ENCODE data around the gene PHACTR4.
"Not testable (repeated sequence)": the region's sequence is repeated elsewhere in the genome, so short reads cannot be mapped to it uniquely, and the experiment has no call there.

PHACTR4 gene

DNA sequence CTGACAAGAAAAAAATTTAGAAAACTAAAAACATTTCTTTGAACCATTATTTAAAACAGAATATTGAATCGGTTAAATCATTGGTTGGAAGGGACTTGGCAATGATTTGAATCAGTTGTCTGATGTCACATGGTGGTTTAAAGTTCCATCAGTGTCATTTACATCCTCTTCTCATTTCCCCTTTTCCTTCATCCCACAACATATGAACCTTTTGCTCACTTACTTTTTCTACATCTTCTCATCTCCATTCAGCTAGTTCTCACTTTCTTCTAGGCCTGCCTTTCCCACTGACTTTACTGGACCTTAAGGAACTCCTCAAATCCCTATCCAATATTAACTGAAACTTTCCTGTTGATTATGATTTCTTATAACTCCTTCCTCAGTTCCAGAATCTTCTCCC is 58.5 kb downstream of the PHACTR4 start:
- DNase-seq (ENCODE audit: low read depth in 1 of 2, low spot score in 1 of 2): no peak

DNA sequence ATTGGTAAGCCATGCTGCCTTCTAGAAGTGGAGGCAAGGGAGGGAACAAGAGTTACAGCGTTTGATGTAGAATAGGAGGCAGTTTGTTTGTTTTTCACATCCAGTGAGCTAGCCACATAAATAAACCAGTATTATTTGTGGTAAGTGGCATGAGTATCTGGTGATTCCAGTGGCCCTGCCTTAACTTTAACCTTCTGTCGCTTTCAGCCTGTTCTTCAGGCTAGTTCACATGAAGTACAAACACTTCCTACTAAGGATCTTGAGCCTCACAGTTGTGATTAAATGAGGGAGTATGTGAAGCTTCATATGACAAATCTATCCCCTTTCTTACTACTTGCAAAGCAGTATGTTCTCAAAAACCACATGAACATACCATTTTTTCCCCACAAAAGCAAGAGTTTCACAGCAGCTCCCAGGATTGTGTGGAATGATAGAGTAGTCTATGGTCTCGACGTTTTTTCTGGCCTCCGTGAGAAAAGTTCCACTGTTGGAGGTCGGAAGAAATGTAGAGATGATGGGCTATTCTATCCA is 59.5 kb downstream of the PHACTR4 start:
- no peak for DNase-seq (ENCODE audit: low read depth in 1 of 2, low spot score in 1 of 2)

DNA sequence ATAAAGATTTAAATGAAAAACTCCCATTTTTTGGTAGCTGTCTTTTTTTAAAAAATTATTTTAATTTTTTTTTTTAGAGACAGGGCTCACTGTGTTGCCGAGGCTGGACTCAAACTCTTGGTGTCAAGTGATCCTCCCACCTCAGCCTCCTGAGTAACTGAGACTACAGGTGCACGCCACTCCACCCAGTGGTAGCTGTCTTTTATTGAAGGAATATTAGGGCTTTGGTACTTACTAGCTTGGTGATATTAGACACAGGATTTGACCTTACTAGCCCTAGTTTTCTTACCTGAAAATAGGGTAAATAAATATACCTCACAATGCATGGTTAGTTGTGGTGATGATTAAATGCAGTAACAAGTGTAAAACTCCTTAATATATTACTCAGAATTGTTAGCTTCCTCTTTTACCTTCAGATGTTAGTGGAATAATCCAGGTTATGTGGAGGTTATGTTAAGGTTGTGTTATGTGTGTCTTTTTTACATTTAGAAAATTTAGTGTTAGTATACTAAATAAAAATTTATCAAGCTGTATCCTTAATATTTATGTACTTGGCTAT is 66.8 kb downstream of the PHACTR4 start:
- DNase-seq (ENCODE audit: low read depth in 1 of 2, low spot score in 1 of 2): no peak

- DNase-seq (ENCODE audit: low read depth in 1 of 2, low spot score in 1 of 2): no peak
These were observed 67.9 kb downstream of the PHACTR4 start for GRCh38 chr1:28437264-28437923.

- DNase-seq (ENCODE audit: low read depth in 1 of 2, low spot score in 1 of 2): no peak
These were observed 68.6 kb downstream of the PHACTR4 start for GRCh38 chr1:28437924-28438699.

- DNase-seq (ENCODE audit: low read depth in 1 of 2, low spot score in 1 of 2): no peak
These were observed 69.8 kb downstream of the PHACTR4 start for GRCh38 chr1:28439320-28439719.

- no peak for DNase-seq (ENCODE audit: low read depth in 1 of 2, low spot score in 1 of 2)
These were observed 72.1 kb downstream of the PHACTR4 start for GRCh38 chr1:28441674-28442073.

- DNase-seq (ENCODE audit: low read depth in 1 of 2, low spot score in 1 of 2): no peak
These were observed 74.0 kb downstream of the PHACTR4 start for GRCh38 chr1:28443550-28443949.

- no peak for DNase-seq (ENCODE audit: low read depth in 1 of 2, low spot score in 1 of 2)
These were observed 78.1 kb downstream of the PHACTR4 start for GRCh38 chr1:28447679-28448078.

DNA sequence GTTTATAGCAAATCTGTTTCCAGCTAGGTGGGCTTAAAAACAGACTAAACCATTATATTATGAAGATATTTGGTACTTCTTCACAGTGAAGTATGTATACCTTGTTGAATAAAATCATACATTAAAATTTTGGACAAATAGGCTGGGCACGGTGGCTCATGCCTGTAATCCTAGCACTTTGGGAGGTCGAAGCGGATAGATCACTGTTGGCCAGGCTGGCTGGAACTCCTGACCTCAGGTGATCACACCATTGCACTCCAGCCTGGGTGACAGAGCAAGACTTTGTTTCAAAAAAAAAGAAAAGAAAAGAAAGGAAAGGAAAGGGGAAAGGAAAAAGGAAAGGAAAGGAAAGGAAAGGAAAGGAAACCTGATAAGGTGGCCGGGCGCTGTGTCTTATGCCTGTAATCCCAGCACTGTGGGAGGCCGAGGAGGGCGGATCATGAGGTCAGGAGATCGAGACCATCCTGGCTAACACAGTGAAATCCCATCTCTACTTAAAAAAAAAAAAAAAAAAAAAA is 78.6 kb downstream of the PHACTR4 start:
- DNase-seq (ENCODE audit: low read depth in 1 of 2, low spot score in 1 of 2): not testable (repeated sequence)

GRCh38 chr1:28449904-28450303 is 80.4 kb downstream of the PHACTR4 start:
- no peak for DNase-seq (ENCODE audit: low read depth in 1 of 2, low spot score in 1 of 2)

DNA sequence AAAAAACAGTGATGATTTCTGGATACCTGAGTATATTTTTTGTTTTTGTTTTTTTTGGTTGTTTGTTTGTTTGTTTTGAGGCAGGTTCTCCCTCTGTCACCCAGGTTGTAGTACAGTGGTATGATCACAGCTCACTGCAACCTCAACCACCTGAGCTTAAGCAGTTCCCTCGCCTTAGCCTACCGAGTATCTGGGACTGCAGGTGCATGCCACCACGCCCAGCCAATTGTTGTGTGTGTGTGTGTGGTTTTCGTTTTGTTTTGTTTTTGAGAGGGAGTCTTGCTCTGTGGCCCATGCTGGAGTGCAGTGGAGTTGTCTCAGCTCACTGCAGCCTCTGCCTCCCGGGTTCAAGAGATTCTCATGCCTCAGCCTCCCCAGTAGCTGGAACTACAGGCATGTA is 81.0 kb downstream of the PHACTR4 start:
- no peak for DNase-seq (ENCODE audit: low read depth in 1 of 2, low spot score in 1 of 2)

- no peak for DNase-seq (ENCODE audit: low read depth in 1 of 2, low spot score in 1 of 2)
These were observed 81.5 kb downstream of the PHACTR4 start for GRCh38 chr1:28451011-28451410.

GRCh38 chr1:28456078-28456477 is 86.5 kb downstream of the PHACTR4 start:
- no peak for DNase-seq (ENCODE audit: low read depth in 1 of 2, low spot score in 1 of 2)

DNA sequence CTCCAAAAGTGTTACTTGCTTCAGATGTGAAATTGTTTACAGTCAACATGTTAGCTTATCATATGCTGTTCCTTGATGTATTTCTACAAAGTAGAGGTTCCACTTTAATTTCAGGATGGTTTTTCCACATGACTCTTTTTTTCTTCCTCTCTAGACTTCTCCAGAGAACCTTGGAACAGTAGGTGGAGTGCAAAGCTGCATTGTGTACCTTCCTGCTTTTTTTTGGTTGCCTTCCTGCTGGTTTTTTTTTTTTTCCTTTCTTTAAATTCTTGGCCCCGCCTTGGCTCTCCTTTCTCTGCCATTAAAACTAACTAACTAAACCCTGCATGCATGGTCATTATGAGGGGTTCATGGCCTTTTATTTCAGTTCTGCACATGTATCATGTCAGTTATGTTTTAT is 88.1 kb downstream of the PHACTR4 start:
- DNase-seq (ENCODE audit: low read depth in 1 of 2, low spot score in 1 of 2): no peak

DNA sequence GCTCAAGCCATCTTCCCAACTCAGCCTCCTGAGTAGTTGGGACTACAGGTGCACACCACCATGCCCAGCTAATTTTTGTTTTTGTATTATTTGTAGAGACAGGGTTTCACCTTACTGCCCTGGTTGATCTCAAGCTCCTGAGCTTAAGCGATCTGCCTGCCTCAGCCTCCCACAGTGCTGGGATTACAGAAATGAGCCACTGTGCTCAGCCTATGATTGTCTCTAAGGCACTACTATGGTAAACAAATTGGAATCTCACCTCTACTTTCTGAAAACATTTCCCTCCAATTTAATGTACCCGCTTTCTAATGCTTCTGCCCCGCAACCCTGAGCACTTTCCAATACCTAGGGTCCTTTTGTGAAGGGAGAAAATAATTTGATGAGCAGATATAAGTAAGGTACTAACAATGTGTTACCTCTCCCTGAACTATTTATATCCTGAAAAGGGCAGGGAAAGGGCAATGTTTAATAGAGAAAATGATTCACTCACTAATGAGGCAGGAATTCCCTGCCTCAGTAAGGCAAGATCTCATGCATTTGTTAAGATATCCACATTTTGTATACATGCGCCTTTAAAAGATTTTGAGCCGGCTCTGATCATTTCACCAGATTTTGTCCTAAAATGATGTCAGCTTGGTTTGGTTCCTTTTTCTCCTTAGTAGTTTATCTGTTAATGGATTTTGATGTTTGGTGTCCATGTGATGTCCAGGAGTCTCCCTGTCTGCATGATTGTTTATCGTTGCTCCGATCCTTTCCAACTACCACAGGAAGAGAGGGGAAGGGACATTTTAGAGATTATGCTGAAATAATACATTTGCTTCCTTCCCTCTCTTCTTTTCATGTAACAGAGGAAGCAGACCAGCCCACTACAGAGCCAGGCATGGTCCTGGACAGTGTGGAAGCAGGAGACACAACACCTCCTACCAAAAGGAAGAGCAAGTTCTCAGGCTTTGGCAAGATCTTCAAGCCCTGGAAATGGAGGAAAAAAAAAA is 89.0 kb downstream of the PHACTR4 start:
- no peak for DNase-seq (ENCODE audit: low read depth in 1 of 2, low spot score in 1 of 2)

GRCh38 chr1:28466226-28466778 is 96.8 kb downstream of the PHACTR4 start:
- DNase-seq (ENCODE audit: low read depth in 1 of 2, low spot score in 1 of 2): no peak

GRCh38 chr1:28470146-28470545 is 100.6 kb downstream of the PHACTR4 start:
- no peak for DNase-seq (ENCODE audit: low read depth in 1 of 2, low spot score in 1 of 2)

- DNase-seq (ENCODE audit: low read depth in 1 of 2, low spot score in 1 of 2): not testable (repeated sequence)
These were observed 110.0 kb downstream of the PHACTR4 start for GRCh38 chr1:28479497-28479896.

DNA sequence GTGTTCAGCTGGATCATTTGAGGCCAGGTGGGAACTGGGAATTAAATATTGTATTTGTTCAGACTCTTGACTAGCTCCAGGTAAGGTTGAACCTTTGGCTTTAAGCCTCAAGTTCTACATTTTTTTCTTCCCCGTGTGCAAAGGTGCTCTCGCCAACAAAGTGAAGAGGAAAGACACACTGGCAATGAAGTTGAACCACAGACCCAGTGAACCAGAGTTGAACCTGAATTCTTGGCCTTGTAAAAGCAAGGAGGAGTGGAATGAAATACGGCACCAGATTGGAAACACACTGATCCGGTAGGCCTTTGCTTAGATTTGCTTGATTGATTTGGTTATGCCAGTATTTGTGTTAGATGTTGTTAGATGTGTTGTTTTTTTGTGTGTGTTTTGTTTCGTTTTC is 110.8 kb downstream of the PHACTR4 start:
- no peak for DNase-seq (ENCODE audit: low read depth in 1 of 2, low spot score in 1 of 2)

Measured in activated T-helper 1 cell treated with anti-CD3 and anti-CD28 coated beads, Interleukin-2, amount 50 U/mL, for 16 hours (primary cell).